HepG2 (cell line): ENCODE data around the gene MCM6.

ENCODE experiments used
- ATF7 ChIP-seq, 2 experiments: fragments of 450-650 bp in 1 of 2; sonication (generic) in 1 of 2; formaldehyde crosslinking in 1 of 2; IDR thresholded peaks; 2 replicates each; pipeline versions ENCODE4 v1.4.0 to v1.6.1; 2016 to 2020; ENCODE audit warnings: antibody characterized with exemption in 1 of 2, mild to moderate bottlenecking in 1 of 2, missing genetic modification reagents in 1 of 2
- EP300 ChIP-seq, 3 experiments: sonication (generic) in 1 of 3; formaldehyde crosslinking in 1 of 3; IDR thresholded peaks; 2 replicates each; pipeline versions ENCODE4 v1.5.1 to v1.6.1; 2011 to 2020; ENCODE audit warnings: low read depth in 2 of 3, low read length in 2 of 3, borderline replicate concordance in 1 of 3, improper control_type of control experiment in 1 of 3, mild to moderate bottlenecking in 1 of 3, missing genetic modification reagents in 1 of 3, moderate library complexity in 1 of 3
- IRX3 ChIP-seq: sonication (generic); formaldehyde crosslinking; IDR thresholded peaks from 2 replicates; pipeline ENCODE4 v1.8.1; 2023; ENCODE audit warnings: mild to moderate bottlenecking, low read depth, missing genetic modification reagents, borderline replicate concordance
- JUN ChIP-seq: sonication (generic); formaldehyde crosslinking; IDR thresholded peaks from 2 replicates; pipeline ENCODE4 v1.4.0; 2020; ENCODE audit warnings: mild to moderate bottlenecking, missing genetic modification reagents
- NFKB2 ChIP-seq: sonication (generic); formaldehyde crosslinking; IDR thresholded peaks from 2 replicates; pipeline ENCODE4 v1.4.0; 2020; ENCODE audit warnings: missing genetic modification reagents, borderline replicate concordance
- RAD21 ChIP-seq: fragments of 450-650 bp; formaldehyde crosslinking; IDR thresholded peaks from 2 replicates; pipeline ENCODE4 v1.5.0; 2020; ENCODE audit warnings: mild to moderate bottlenecking
- RFX1 ChIP-seq: fragments of 450-650 bp; IDR thresholded peaks from 2 replicates; pipeline ENCODE4 v1.6.1; 2017
- SIX4 ChIP-seq: sonication (generic); formaldehyde crosslinking; IDR thresholded peaks from 2 replicates; pipeline ENCODE4 v1.4.0; 2020; ENCODE audit warnings: missing genetic modification reagents

GRCh38 chr2:135790423-135790822 lies 85.8 kb downstream of the MCM6 start:
- TF ChIP-seq JUN (CRISPR knock-in tag) (no peak), NFKB2 (CRISPR knock-in tag) (no peak), RAD21 (no peak), IRX3 (no peak), SIX4 (CRISPR knock-in tag) (no peak), RFX1 (no peak), EP300 (IDR thresholded peaks at IDR 0.05; ENCODE audit: low read depth in 2 of 2, low read length in 2 of 2) (no peak), EP300 (CRISPR knock-in tag; IDR thresholded peaks at IDR 0.05; ENCODE audit: borderline replicate concordance) (no peak), ATF7 (IDR thresholded peaks at IDR 0.05) (no peak), ATF7 (CRISPR knock-in tag; IDR thresholded peaks at IDR 0.05) (no peak)
